Brain pericyte (primary cell): Measurements from ENCODE around the gene ZNF595.
"Not testable (repeated sequence)": the region's sequence is repeated elsewhere in the genome, so short reads cannot be mapped to it uniquely, and the experiment has no call there.

Experiments
- DNase-seq: peaks from one replicate; pipeline ENCODE4 v3.0.0-alpha.2; 2012; ENCODE audit warnings: low read depth, low spot score

ZNF595 gene

DNA sequence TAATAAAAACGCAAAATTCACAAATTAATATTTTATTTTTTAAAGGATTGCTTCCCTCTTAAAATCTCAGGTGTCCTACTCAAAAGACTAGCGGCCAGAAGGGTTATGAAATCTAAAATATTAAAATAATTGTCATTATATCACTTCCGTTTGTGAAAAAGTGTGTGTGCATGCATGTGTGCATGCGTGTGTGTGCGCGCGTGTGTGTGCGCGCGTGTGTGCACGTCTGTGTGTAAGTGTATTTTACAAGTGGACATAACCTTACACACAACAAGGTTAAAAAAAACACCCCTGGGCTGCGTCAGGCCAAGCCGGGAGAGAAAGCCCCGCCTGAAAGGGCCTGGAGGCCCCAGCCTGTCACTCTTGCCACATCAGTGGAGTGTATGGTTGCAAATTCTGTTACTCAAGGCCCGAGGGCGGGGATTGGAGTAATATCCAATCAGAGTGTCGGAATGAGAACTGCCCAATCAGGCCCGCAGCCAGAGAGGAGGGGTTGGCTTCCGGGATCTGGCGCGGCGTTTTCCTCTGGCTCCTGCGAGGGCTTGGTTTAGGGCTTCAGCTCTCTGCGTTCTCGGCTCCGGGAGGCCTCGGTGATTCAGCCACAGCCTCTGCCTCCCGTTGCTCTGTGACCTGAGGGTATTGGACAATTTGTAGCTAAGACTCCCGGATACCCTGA, at the start of gene ZNF595:
Gene ZNF595 (plus strand): TSS at position 518 of the 676 bp plus-strand sequence. CDS start 168 bp downstream, outside the sequence.
- DNase-seq, result not testable (repeated sequence)

DNA sequence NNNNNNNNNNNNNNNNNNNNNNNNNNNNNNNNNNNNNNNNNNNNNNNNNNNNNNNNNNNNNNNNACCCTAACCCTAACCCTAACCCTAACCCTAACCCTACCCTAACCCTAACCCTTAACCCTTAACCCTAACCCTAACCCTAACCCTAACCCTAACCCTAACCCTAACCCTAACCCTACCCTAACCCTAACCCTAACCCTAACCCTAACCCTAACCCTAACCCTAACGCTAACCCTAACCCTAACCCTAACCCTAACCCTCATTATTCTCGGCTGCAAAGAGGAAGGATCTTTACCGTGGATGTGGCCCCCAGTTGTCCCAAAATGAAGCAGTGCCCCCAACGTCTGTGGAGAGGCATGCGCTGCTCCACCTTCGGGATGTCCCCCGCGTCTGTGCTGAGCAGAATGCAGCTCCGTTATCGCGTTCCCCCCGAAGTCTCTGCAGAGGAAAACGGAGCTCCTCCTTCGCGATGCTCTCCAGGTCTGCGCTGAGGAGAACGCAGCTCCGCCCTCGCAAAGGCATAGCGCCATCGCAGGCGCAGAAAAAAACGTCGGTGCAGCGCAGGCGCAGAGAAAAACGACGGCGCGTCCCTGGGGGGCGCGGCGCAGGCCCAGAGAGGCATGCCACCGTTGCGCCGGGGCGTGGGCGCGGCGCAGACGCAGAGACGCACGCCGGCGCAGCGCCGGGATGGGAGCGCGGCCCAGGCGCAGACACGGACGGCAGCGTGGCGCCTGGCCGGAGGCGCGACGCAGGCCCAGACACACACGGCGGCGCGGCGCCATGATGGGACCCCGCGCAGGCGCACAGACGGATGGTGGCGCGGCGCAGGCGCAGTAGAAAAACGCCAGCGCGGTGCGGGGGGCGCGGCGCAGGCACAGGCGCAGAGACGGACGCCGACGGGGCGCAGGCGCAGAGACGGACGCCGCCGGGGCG, 42.9 kb upstream of the ZNF595 start:
- not testable (repeated sequence) for DNase-seq

GRCh38 chr4:11095-11815, 41.9 kb upstream of the ZNF595 start:
- not testable (repeated sequence) for DNase-seq

GRCh38 chr4:11816-12417, 41.2 kb upstream of the ZNF595 start:
- not testable (repeated sequence) for DNase-seq

DNA sequence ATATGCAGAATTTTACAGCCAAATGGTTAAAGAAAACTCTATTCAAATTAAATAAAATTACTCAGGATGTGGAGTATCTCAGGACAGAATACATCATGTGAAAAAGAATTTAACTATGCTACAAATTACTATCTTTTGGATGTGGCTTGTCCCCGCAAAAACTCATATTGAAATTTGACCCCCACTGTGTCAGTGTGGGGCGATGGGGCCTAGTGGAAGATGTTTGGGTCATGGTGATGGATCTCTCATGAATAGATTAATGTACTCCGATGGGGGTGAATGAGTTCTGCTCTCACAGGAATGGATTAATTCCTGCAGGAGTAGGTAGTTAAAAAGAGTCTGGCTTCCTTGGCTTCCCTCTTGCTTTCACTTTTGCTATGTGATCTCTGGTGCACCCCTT, 35.0 kb upstream of the ZNF595 start:
- DNase-seq, result not testable (repeated sequence)

DNA sequence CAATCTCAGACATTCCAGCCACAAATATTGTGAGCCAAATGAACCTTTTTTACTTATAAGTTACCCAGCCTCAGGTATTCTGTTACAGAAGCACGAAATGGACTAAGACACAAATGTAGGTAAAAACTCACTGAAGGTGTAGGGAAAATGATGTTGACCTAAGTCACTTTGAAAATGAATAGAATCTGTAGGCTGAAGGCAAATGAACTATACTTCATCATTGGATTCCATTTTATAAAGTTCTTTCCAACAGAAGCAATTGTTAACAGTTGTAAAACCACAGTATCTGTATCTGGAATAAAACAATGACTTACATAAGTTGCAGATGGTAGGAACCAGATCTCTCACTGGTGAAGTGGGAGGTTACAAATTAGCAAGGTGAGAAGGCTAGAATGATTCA, 34.5 kb upstream of the ZNF595 start:
- not testable (repeated sequence) for DNase-seq

- not testable (repeated sequence) for DNase-seq
Measured at GRCh38 chr4:22882-23281, 30.2 kb upstream of the ZNF595 start.

DNA sequence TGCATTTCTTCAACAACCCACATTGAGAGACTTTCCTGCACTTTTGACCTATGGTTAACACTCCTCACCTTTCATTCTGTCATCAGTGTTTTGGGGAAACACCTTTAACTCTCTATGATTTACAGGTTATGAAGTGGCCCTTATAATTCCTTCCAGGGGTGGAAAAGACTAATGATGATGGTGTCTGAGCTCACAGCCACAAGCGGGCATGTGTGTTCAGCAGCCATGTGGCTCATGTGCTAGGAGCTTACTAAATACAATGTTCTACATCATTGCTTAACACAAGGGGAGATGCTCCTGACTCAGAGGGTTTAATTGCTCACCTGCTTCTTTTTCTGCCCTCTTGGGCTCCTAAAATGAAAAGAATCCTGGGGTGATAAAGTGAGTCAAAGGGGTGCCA, 28.8 kb upstream of the ZNF595 start:
- DNase-seq, result not testable (repeated sequence)

- DNase-seq, result not testable (repeated sequence)
Measured at GRCh38 chr4:27501-27900, 25.6 kb upstream of the ZNF595 start.

DNA sequence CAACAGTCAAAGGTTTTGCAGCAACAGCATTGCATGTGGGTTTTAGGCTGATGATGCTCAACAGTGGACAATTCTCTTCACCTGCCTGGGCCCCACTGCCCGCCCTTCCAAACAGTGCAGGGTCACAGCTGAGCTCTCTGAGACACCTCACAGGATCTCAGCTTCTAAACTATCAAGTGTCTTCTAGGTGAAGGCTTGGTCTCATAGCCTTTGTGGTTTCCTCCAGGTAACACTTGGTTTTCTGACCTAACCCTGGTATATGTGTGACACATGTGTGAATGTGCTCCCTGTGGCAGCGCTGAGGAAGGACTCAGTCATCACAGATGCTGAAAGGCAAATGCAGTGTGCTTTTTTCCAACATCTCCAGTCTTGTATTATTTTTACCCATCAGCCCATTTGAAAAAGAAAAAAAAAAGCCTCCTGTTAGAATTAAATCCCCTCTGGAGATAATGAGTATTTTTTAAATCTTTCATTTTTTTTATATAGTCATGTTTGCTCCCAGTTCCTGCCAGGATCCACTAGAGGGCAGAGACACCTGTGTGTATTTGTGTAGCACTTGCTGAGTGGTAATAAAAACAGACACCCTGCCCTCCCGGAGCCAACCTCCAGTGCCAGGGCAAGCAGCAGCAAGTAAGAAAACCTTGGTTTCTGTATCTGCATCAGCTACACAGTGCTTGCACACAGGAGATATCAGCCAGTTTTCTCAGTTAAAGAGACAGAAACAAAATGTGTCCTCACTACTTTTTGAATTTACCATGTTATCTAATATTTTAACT, 24.2 kb upstream of the ZNF595 start:
- not testable (repeated sequence) for DNase-seq

DNA sequence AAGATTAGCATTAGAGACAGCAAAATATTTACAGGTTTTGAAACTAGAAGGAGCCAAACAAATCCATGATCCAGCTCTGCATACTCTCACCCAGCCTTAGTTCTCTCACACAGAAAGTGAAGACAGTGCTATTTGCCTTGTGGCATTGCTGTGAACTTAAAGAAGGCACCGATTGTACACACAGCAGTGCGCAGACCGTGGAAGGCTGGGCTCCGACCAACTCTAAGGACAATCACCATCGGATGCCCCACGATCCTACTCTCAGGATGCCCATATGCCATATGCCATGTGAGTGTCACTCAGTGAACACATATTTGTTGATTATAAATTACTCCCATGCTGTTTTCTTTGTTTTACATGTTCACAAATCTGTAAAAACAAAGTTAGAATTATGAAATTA, 19.8 kb upstream of the ZNF595 start:
- not testable (repeated sequence) for DNase-seq

GRCh38 chr4:36559-37415, 16.3 kb upstream of the ZNF595 start:
- not testable (repeated sequence) for DNase-seq

DNA sequence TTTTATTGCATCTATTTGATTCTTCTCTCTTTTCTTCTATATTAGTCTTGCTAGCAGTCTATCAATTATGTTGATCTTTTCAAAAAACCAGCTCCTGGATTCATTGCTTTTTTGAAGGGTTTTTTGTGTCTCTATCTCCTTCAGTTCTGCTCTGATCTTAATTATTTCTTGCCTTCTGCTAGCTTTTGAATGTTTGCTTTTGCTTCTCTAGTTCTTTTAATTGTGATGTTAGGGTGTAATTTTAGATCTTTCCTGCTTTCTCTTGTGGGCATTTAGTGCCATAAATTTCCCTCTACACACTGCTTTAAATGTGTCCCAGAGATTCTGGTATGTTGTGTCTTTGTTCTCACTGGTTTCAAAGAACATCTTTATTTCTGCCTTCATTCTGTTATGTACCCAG, 14.9 kb upstream of the ZNF595 start:
- DNase-seq, result not testable (repeated sequence)

- DNase-seq, result not testable (repeated sequence)
Measured at GRCh38 chr4:43375-43774, 9.7 kb upstream of the ZNF595 start.

- not testable (repeated sequence) for DNase-seq
Measured at GRCh38 chr4:51253-51652, 1.9 kb upstream of the ZNF595 start.

- not testable (repeated sequence) for DNase-seq
Measured at GRCh38 chr4:51655-52277, 1.4 kb upstream of the ZNF595 start.

GRCh38 chr4:53521-53920, 400 bp downstream of the ZNF595 start:
- DNase-seq, result not testable (repeated sequence)

- DNase-seq, result not testable (repeated sequence)
Measured at GRCh38 chr4:64733-65132, 11.6 kb downstream of the ZNF595 start.

- DNase-seq, result no peak
Measured at GRCh38 chr4:71830-72229, 18.7 kb downstream of the ZNF595 start.
